MCF 10A (cell line): ENCODE results near the gene RGL2. TPM values are rescaled to one million over a fixed set of nuclear protein-coding genes. Genes with fewer than 3 reads are reported as not detected.

Experiments
- BruUV-seq: library from RNA; stranded (reverse); fragments of 400-500 nt; replicated peaks from 2 replicates; lab custom pipeline; 2021; lab: Mats Ljungman, UMichigan
- CTCF ChIA-PET: fragments of 300-600 bp; sonication (Branson Sonifier 250); formaldehyde crosslinking; extraction: SDS; loops from one replicate; lab custom pipeline; 2021; ENCODE audit warnings: antibody characterized with exemption, inconsistent platforms; lab: Yijun Ruan, JAX
- POLR2A ChIA-PET: fragments of 300-600, 350-650 bp; sonication (Branson Sonifier 250); formaldehyde crosslinking; extraction: SDS; loops from one replicate; lab custom pipeline; 2020; ENCODE audit warnings: antibody characterized with exemption, inconsistent platforms; lab: Yijun Ruan, JAX
- DNase-seq: peaks from one replicate; pipeline ENCODE4 v3.0.0-alpha.2; 2018; ENCODE audit not compliant: unreplicated experiment
- H3K27ac Mint-ChIP-seq: one replicate; pipeline ENCODE4 v1.8.0; 2022; ENCODE audit warnings: mild to moderate bottlenecking, low read depth, mixed read lengths; ENCODE audit not compliant: unreplicated experiment
- H3K27me3 Mint-ChIP-seq: one replicate; pipeline ENCODE4 v1.8.0; 2022; ENCODE audit warnings: mixed read lengths; ENCODE audit not compliant: insufficient read depth, unreplicated experiment
- H3K36me3 Mint-ChIP-seq: one replicate; pipeline ENCODE4 v1.8.0; 2022; ENCODE audit warnings: mild to moderate bottlenecking, moderate library complexity, mixed read lengths; ENCODE audit not compliant: insufficient read depth, unreplicated experiment
- H3K4me1 Mint-ChIP-seq: one replicate; pipeline ENCODE4 v1.8.0; 2022; ENCODE audit warnings: mixed read lengths; ENCODE audit not compliant: insufficient read depth, unreplicated experiment
- H3K4me3 Mint-ChIP-seq: one replicate; pipeline ENCODE4 v1.8.0; 2022; ENCODE audit warnings: mild to moderate bottlenecking, moderate library complexity, mixed read lengths; ENCODE audit not compliant: unreplicated experiment
- H3K9me3 Mint-ChIP-seq: one replicate; pipeline ENCODE4 v1.8.0; 2022; ENCODE audit warnings: mixed read lengths; ENCODE audit not compliant: unreplicated experiment
- CTCF ChIP-seq: fragments of 200-600 bp; IDR thresholded peaks from one replicate; pipeline ENCODE4 v1.8.0; 2022; ENCODE audit warnings: antibody characterized with exemption, mild to moderate bottlenecking; ENCODE audit not compliant: unreplicated experiment
- intact Hi-C: fragments of 100-400 bp; cut with micrococcal nuclease; formaldehyde crosslinking; loops from 2 replicates; pipeline ENCODE4 v1.14.1; 2022
- total RNA-seq: library from RNA; stranded (reverse); gene quantifications from 2 replicates; pipeline ENCODE4 v1.2.3, GENCODE V29; 2022

The RGL2 gene
- total RNA-seq, 1 experiment from 2014 or later, result 30.4 TPM

- Mint-ChIP-seq H3K4me3 (peak overlapping the region; percentile 96), H3K27me3 (no peaks in the 10 kb centered on the region), H3K27ac (peak overlapping the region; percentile 100), H3K36me3 (peaks cover 54% of the 10 kb centered on the region), H3K4me1 (peaks cover 22% of the 10 kb centered on the region), H3K9me3 (no peaks in the 10 kb centered on the region)
- POLR2A ChIA-PET, result interaction anchor here (0.6 to 5.5 kb wide), 22 partner anchors 9 to 1897 kb away, joined by 3 to 84 read pairs (median 6); partner anchors contain the start of genes B3GALT4, HSD17B8, PFDN6 and PHF1
- intact Hi-C loops, result loop anchor here (2.0 to 5.0 kb wide), 3 partner anchors 19 to 129 kb away; partner anchors contain the start of genes HSD17B8, RXRB and SLC39A7
- CTCF ChIA-PET, result interaction anchor here (0.6 to 1.7 kb wide), 3 partner anchors 13 to 138 kb away, joined by 3 to 18 read pairs (median 3); no protein-coding TSS in a partner anchor
- BruUV-seq, result no TSS peak
- no peak for TF ChIP-seq CTCF
- peak; percentile 91 for DNase-seq
Observed at GRCh38 chr6:33297956-33298772, 578 bp downstream of the RGL2 start.

DNA sequence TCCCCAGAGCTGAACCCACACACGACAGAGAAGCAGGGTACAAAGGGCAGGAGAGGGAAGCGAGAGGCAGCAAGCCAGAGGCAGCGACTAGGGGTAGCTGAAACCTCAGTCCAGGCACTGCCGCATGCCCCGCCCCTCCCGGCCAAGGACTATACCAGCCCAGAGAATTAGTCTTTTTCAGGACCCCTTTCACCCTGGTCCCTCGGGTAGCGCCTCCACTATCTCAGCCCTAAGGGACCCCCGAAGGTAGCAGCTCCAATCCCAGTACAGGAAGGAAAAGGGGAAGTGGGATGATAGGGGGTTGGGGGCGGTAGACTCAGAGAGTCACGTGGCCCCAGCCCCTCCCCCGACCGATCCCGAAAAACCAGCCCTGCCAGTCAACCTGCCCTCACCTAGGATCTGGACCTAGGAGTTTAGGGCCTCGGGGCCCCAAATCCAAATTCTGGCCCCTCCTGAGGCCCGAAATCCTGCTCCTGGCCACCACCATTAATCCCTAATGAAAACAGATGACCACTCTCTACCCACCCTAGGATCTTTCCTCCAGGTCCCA, 1.3 kb downstream of the RGL2 start:
- Mint-ChIP-seq H3K27ac (peak overlapping the region; percentile 100), H3K36me3 (peaks cover 48% of the 10 kb centered on the region), H3K4me1 (peaks cover 22% of the 10 kb centered on the region), H3K27me3 (no peaks in the 10 kb centered on the region), H3K9me3 (no peaks in the 10 kb centered on the region), H3K4me3 (peak overlapping the region; percentile 96)
- no peak for TF ChIP-seq CTCF
- CTCF ChIA-PET, result interaction anchor here (0.5 to 1.0 kb wide), 4 partner anchors 38 to 128 kb away, joined by 3 to 5 read pairs (median 3); no protein-coding TSS in a partner anchor
- POLR2A ChIA-PET, result interaction anchor here (0.6 to 5.5 kb wide), 15 partner anchors 8 to 1897 kb away, joined by 3 to 84 read pairs (median 5); partner anchors contain the start of genes B3GALT4, PFDN6, PHF1 and RPS18
- BruUV-seq, result no TSS peak
- intact Hi-C loops, result loop anchor here (5.0 kb wide), 2 partner anchors 95 to 130 kb away; partner anchors contain the start of genes HSD17B8, RXRB and SLC39A7
- peak; percentile 38 for DNase-seq

- ChIA-PET POLR2A (interaction anchor here (0.6 to 5.5 kb wide), 11 partner anchors 7 to 1896 kb away, joined by 3 to 84 read pairs (median 6); partner anchors contain the start of genes B3GALT4, PFDN6, RPS18 and TAPBP), CTCF (interaction anchor here (0.5 to 1.3 kb wide), 6 partner anchors 15 to 128 kb away, joined by 3 to 5 read pairs (median 4); no protein-coding TSS in a partner anchor)
- no peak for DNase-seq
- intact Hi-C loops, result loop anchor here (5.0 kb wide), 2 partner anchors 95 to 130 kb away; partner anchors contain the start of genes HSD17B8, RXRB and SLC39A7
- H3K27me3 Mint-ChIP-seq, result no peaks in the 10 kb centered on the region
- H3K4me1 Mint-ChIP-seq, result peaks cover 22% of the 10 kb centered on the region
- peaks cover 42% of the 10 kb centered on the region for H3K36me3 Mint-ChIP-seq
- H3K9me3 Mint-ChIP-seq, result no peaks in the 10 kb centered on the region
- H3K27ac Mint-ChIP-seq, result peak overlapping the region; percentile 100
- H3K4me3 Mint-ChIP-seq, result peak overlapping the region; percentile 96
- TF ChIP-seq CTCF, result no peak
- no TSS peak for BruUV-seq
Observed at GRCh38 chr6:33296797-33297405, 1.8 kb downstream of the RGL2 start.
